Suppressor macrophage treated with lipopolysaccharide for 4 hours (primary cell): Measurements from ENCODE around the gene HSF2BP.
"Not testable (repeated sequence)": the region's sequence is repeated elsewhere in the genome, so short reads cannot be mapped to it uniquely, and the experiment has no call there.

Experiments used
- DNase-seq: peaks from one replicate; pipeline ENCODE4 v3.0.0-alpha.2; 2020

The HSF2BP gene

GRCh38 chr21:43513023-43513422, 146.3 kb downstream of the HSF2BP start:
- not testable (repeated sequence) for DNase-seq

- not testable (repeated sequence) for DNase-seq
Observed at GRCh38 chr21:43511209-43511608, 148.1 kb downstream of the HSF2BP start.

- not testable (repeated sequence) for DNase-seq
Observed at GRCh38 chr21:43510669-43511068, 148.6 kb downstream of the HSF2BP start.

- DNase-seq: not testable (repeated sequence)
Observed at GRCh38 chr21:43503892-43504291, 155.4 kb downstream of the HSF2BP start.

GRCh38 chr21:43503075-43503750, 156.1 kb downstream of the HSF2BP start:
- DNase-seq: not testable (repeated sequence)

- not testable (repeated sequence) for DNase-seq
Observed at GRCh38 chr21:43502407-43503071, 156.7 kb downstream of the HSF2BP start.

GRCh38 chr21:43498924-43499323, 160.4 kb downstream of the HSF2BP start:
- not testable (repeated sequence) for DNase-seq

- not testable (repeated sequence) for DNase-seq
Observed at GRCh38 chr21:43498065-43498464, 161.2 kb downstream of the HSF2BP start.

- DNase-seq: not testable (repeated sequence)
Observed at GRCh38 chr21:43494279-43495012, 164.8 kb downstream of the HSF2BP start.

- DNase-seq: not testable (repeated sequence)
Observed at GRCh38 chr21:43493471-43493870, 165.8 kb downstream of the HSF2BP start.

GRCh38 chr21:43488235-43488634, 171.1 kb downstream of the HSF2BP start:
- not testable (repeated sequence) for DNase-seq

GRCh38 chr21:43486051-43486450, 173.2 kb downstream of the HSF2BP start:
- not testable (repeated sequence) for DNase-seq

GRCh38 chr21:43485016-43485415, 174.3 kb downstream of the HSF2BP start:
- DNase-seq: not testable (repeated sequence)

GRCh38 chr21:43479197-43479596, 180.1 kb downstream of the HSF2BP start:
- not testable (repeated sequence) for DNase-seq
